Gastroesophageal sphincter (tissue), 4 donors: ENCODE results near the gene MS4A10. TPM values are rescaled to one million over a fixed set of nuclear protein-coding genes. Genes with fewer than 3 reads are reported as not detected.
"Not testable (repeated sequence)": the region's sequence is repeated elsewhere in the genome, so short reads cannot be mapped to it uniquely, and the experiment has no call there.

ENCODE experiments used
- ATAC-seq: fragments of 150-250 bp; one replicate; pipeline ENCODE4 v1.9.1; 2016; ENCODE audit warnings: mild to moderate bottlenecking, moderate library complexity
- H3K27ac ChIP-seq, 4 donors: fragments of 200-600 bp; sonication (generic) in 3 of 4; 1 replicate in 3 of 4; 2 replicates in 1 of 4; pipeline ENCODE4 v1.5.1; 2016 to 2019
- H3K27me3 ChIP-seq: fragments of 200-600 bp; sonication (generic); one replicate; pipeline ENCODE4 v1.5.1; 2019
- H3K36me3 ChIP-seq, 2 donors: fragments of 200-600 bp; sonication (generic); one replicate each; pipeline ENCODE4 v1.5.1; 2019; ENCODE audit warnings: control low read depth in 1 of 2
- H3K4me1 ChIP-seq, 3 donors: fragments of 200-600 bp; sonication (generic); 1 replicate in 2 of 3; 2 replicates in 1 of 3; pipeline ENCODE4 v1.5.1; 2016 to 2019; ENCODE audit warnings: control low read depth in 2 of 3
- H3K4me3 ChIP-seq, 2 donors: fragments of 200-600 bp; sonication (generic); one replicate each; pipeline ENCODE4 v1.5.1; 2019; ENCODE audit warnings: mild to moderate bottlenecking in 1 of 2, moderate library complexity in 1 of 2
- H3K9me3 ChIP-seq, 3 donors: fragments of 200-600 bp; sonication (generic); one replicate each; pipeline ENCODE4 v1.5.1; 2017 to 2019; ENCODE audit warnings: control low read depth in 2 of 3
- CTCF ChIP-seq, 4 experiments: fragments of 200-600 bp in 2 of 4; fragments of 450-650 bp in 2 of 4; sonication (generic) in 1 of 4; IDR thresholded peaks; one replicate each; pipeline ENCODE4 v1.5.1; 2017 to 2019; ENCODE audit warnings: antibody characterized with exemption in 4 of 4, mild to moderate bottlenecking in 2 of 4, moderate library complexity in 2 of 4
- EP300 ChIP-seq: sonication (generic); formaldehyde crosslinking; IDR thresholded peaks from one replicate; pipeline ENCODE4 v1.6.1; 2017; ENCODE audit warnings: antibody characterized with exemption, mild to moderate bottlenecking
- POLR2A ChIP-seq, 2 donors: fragments of 450-650 bp; IDR thresholded peaks; one replicate each; pipeline ENCODE4 v1.6.1; 2017; ENCODE audit warnings: antibody characterized with exemption in 2 of 2, mild to moderate bottlenecking in 2 of 2, moderate library complexity in 1 of 2
- POLR2AphosphoS5 ChIP-seq: sonication (generic); formaldehyde crosslinking; IDR thresholded peaks from one replicate; pipeline ENCODE4 v1.6.1; 2017; ENCODE audit warnings: antibody characterized with exemption
- WGBS, 2 donors: methylation state at CpG; one replicate each; pipeline ENCODE4 v1.1.5; 2018; ENCODE audit warnings: low coverage in 1 of 2; 5-methylcytosine and 5-hydroxymethylcytosine counted together
- total RNA-seq, 4 donors: library from RNA; depleted of rRNA; stranded (reverse); fragments of >200 nt; gene quantifications; one replicate each; pipeline ENCODE4 v1.1.0, GENCODE V29; 2016

MS4A10 gene
- total RNA-seq, 4 donors from 2014 or later: not detected

GRCh38 chr11:60821827-60822599 lies 36.9 kb downstream of the MS4A10 start:
- TF ChIP-seq POLR2A (IDR thresholded peaks at IDR 0.05): no peak
- TF ChIP-seq CTCF (IDR thresholded peaks at IDR 0.05): no peak
- no peak for TF ChIP-seq EP300
- no peak for TF ChIP-seq POLR2AphosphoS5
- Histone ChIP-seq H3K36me3 (no peaks in the 10 kb centered on the region), H3K27me3 (no peaks in the 10 kb centered on the region), H3K4me3 (no peak overlapping the region), H3K9me3 (peaks cover 0 to 8% (median 0%) of the 10 kb centered on the region in 3 donors), H3K27ac (no peak overlapping the region), H3K4me1 (no peaks in the 10 kb centered on the region)
- no peak for ATAC-seq
- WGBS, 2 donors: 57 to 75% methylated on average over 4 to 6 of the region's 15 CpGs

GRCh38 chr11:60823745-60824306 lies 38.7 kb downstream of the MS4A10 start:
- not testable (repeated sequence) for H3K4me3 ChIP-seq, H3K27me3 ChIP-seq, H3K36me3 ChIP-seq, ATAC-seq, H3K4me1 ChIP-seq, H3K27ac ChIP-seq, H3K9me3 ChIP-seq
- WGBS, 2 donors: 85 to 94% methylated on average over 2 to 4 of the region's 5 CpGs

- Histone ChIP-seq H3K9me3 (no peaks in the 10 kb centered on the region), H3K4me1 (no peaks in the 10 kb centered on the region), H3K4me3 (no peak overlapping the region), H3K27me3 (no peaks in the 10 kb centered on the region), H3K27ac (no peak overlapping the region), H3K36me3 (no peaks in the 10 kb centered on the region)
- ATAC-seq: no peak
- TF ChIP-seq CTCF (IDR thresholded peaks at IDR 0.05) (no peak), POLR2AphosphoS5 (no peak), EP300 (no peak), POLR2A (IDR thresholded peaks at IDR 0.05) (no peak)
- WGBS, 2 donors: 73 to 89% methylated on average over 2 to 5 of the region's 5 CpGs
These were observed 40.0 kb downstream of the MS4A10 start for GRCh38 chr11:60825118-60825517.

GRCh38 chr11:60825790-60826189 lies 40.7 kb downstream of the MS4A10 start:
- Histone ChIP-seq H3K27ac (no peak overlapping the region), H3K4me3 (no peak overlapping the region), H3K36me3 (no peaks in the 10 kb centered on the region), H3K9me3 (no peaks in the 10 kb centered on the region), H3K4me1 (no peaks in the 10 kb centered on the region), H3K27me3 (no peaks in the 10 kb centered on the region)
- WGBS, 2 donors: 50% methylated on average over 1 of the region's 6 CpGs; no CpG with 5 or more reads in 1 of the 2 donors
- ATAC-seq: no peak
- TF ChIP-seq POLR2A (IDR thresholded peaks at IDR 0.05): no peak
- TF ChIP-seq CTCF (IDR thresholded peaks at IDR 0.05): no peak
- TF ChIP-seq EP300: no peak
- no peak for TF ChIP-seq POLR2AphosphoS5

GRCh38 chr11:60830478-60831142 lies 45.5 kb downstream of the MS4A10 start:
- Histone ChIP-seq H3K4me3 (no peak overlapping the region), H3K27ac (no peak overlapping the region), H3K36me3 (no peaks in the 10 kb centered on the region), H3K9me3 (no peaks in the 10 kb centered on the region), H3K4me1 (peaks cover 0 to 4% (median 0%) of the 10 kb centered on the region in 3 donors), H3K27me3 (peaks cover 3% of the 10 kb centered on the region)
- WGBS, 2 donors: 44 to 51% methylated on average over 2 to 4 of the region's 10 CpGs
- ATAC-seq: no peak
- no peak for TF ChIP-seq EP300
- no peak for TF ChIP-seq CTCF (IDR thresholded peaks at IDR 0.05)
- TF ChIP-seq POLR2AphosphoS5: no peak
- TF ChIP-seq POLR2A (IDR thresholded peaks at IDR 0.05): no peak
